ENCODE results near the gene DCANP1.

Gene DCANP1

DNA sequence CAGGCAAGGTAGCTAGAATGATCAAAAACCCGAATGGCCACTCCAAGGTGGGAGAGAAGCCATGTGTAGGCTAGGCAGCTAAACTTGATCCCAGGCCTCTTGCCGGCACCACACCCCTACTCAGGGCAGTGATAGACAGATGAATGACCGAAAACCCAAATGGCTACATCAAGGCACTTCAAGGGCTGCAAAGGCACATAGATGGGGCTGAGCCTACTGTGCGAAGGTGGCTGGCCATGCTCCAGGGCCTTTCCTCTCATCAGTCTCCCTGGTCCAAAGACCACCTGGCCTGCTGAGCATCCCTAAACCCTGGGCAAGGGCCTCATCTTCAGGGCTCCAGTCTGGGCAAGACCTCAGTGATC lies 8.7 kb upstream of the DCANP1 start:
- no peak for DNase-seq

DNA sequence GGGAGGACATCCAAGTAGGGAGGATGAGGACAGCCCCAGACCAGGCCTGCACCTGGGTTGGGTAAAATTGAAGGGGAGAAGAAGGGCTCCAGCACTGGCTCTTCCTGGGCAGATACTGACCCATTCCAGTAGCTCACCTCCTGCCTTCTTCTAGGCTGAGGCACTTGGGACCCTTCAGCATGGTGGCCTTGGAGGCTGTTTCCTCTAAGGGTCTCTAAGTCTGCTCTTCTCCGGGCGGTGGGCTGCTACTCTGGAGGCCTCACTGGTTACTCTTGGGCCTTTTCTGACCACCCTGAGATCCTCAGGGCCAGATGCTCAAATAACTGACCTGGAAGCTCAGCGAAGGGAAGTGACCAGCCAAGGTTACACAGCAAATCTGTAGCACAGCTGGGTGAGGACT lies 7.8 kb upstream of the DCANP1 start:
- DNase-seq, result no peak

DNA sequence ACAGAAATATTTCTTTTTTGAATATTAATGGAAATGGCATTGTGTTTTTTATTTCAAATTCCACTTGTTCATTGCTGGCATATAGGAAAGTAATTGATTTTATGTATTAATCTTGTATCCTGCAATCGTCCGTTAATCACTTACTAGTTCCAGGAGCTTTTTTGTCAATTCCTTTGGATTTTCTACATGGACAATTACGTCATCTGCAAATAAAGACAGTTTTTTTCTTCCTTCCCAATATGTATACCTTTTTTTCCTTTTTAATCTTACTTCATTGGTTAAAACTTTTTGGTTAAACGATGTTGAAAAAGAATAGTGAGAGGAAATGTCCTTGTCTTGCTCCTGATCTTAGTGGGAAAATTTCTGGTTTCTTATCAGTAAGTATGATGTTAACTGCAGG lies 6.5 kb upstream of the DCANP1 start:
- DNase-seq, result no peak

DNA sequence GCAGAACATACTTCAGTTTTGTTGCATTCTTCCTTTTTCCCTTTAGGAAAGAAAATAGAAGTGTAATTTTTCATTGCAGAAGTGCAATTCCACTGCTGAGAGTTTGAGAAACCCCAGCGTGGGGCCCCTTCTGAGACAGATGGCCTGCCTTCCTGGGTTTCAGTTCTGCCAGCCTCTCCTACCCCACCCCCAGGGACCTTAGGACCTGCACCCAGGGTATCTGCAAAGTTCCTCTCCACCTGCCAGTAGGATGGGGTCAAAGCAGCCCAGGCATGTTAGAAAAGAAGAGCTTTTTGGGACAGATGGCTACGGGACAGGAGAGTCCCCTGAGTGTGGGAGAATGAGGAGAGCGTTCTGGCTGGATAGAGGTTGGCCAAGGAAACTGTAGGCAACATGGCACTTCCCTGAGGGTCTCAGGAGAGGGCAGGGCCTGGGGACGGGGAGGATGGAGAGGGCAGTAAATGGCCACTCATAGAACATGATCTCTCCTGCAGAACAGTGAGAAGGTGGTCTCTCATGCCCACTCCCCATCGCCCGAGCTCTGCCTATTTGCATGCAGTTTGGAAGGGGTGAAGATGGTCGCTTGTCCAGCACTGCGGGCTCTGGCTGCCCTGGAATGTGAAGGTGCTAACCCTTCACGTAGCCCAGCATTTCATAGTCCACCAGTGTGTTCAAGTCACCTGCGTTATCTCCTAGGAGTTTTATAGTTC lies 5.3 kb upstream of the DCANP1 start, which contains the start of gene TIFAB:
Gene TIFAB (minus strand): TSS at position 31 of the 710 bp plus-strand sequence. CDS start 2,412 bp downstream, outside the sequence.
- DNase-seq, result no peak

DNA sequence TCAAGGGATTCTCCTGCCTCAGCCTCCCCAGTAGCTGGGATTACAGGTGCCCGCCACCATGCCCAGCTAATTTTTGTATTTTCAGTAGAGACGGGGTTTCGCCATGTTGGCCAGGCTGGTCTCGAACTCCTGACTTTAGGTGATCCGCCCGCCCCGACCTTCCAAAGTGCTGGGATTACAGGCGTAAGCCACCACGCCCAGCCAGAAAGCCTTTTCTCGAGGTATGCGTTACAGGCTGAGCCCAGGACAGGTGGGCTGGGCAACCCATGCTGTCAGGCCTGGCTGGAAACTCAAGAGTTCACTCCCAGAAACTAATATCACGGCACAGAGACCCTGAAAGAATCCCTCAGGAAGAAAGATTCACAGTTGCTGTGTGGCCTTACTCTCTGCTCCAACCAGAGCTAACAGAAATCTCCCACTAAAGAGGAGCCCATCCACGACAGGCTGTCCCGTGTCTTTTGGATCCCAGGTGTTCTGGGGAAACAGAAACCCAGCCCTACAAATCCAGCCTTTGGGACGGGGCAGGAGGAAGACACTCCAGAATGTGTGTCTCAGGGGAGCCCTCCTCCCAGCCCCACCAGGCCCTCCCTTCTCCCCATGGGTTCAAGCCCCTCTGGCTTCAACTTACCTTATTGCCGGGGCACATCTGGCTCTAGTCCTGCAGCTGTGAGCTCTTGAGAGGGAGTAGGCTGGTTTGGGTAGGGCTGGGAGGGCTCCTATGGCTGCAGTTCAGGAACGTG lies 4.6 kb upstream of the DCANP1 start:
- DNase-seq, result no peak

DNA sequence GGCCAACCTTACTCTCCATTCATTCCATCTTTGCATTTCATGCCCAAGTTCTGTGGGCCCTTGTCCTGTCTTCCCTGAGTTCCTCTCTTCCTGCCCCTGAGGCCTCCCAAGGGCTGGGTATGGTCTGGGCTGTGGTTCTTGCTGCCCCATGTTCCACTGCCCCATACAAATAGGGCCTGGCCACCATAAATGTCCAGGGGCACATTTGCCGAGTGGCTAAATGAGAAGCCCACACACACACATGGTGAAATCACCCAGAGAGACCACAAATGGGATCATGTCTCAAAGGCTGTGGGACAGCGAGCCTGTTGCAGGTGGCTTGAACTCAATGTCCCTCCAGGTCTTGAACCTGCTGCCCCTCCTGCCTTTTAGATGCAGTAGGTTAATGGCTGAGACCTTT lies 3.8 kb upstream of the DCANP1 start:
- DNase-seq, result no peak

DNA sequence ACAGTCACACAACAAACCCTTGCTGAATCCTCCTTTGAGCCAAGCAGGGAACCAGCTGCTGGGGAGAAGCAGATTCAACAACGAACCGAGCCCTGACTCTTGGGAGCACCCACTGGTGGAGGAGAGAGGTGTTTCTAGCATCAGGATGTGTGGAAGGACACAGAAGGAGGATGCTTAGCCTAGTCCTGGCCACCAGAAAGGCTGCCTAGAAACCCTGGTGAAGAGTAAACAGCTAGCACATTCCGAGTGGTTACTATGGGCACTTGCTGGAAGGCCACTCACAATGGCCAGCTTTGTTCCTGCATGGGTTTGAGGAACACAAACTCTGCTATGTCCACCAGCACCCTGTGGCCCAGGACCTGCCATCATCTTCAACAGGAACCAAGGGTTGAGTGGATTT lies 3.2 kb upstream of the DCANP1 start:
- DNase-seq, result no peak

DNA sequence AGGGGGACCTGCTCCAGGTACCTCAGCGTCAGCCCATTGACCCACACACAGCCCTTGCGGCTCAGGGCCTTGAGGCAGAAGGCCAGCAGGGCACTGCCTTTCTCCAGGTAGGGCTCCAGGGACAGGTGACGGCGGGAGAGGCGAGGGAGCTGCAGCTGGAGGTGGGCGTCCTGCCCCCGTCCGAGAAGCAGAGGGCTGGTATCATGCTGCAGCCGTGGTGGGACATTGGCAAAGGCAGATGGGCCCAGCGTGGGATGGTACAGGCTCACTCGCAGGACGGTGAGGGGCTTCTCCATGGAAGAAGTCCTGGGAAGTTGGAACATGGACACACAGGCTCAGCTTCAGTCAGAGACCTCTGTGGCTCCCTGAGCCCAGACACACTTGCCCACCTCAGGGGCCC lies 2.5 kb upstream of the DCANP1 start:
- no peak for DNase-seq

DNA sequence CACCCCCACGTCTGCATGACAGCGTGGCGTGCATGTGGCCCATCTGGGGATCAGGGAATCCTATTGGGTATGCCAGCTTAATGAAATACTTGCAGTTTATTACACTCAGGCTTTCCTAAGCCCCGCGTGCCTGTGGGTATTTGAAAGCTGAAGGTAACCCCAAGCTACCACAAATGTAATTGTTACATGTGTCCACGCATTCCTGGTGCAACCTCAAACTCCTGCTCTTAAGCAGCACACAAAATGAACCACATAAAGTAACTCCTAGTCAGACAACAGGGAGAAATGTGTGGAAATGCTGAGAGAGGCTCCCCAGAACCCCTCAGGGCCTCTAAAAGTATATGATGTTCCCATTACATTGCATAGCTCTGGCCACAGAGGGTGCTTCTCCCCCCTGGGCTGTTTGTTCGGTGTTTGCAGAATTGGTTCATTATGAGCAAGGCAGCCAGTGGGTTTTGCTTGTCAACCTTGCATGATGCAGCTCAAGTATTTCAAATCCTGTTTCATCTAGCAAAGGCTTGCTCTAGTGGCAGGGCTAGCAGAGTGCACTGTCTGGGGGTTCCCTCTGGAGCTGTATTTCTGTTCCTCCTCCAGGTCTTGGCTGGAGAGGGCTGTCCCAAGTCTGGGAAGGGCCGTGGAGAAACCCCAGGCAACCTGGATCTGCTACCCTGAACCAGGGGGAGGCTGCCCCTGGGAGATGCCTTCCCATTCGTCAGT lies 1.8 kb upstream of the DCANP1 start:
- DNase-seq, result no peak

DNA sequence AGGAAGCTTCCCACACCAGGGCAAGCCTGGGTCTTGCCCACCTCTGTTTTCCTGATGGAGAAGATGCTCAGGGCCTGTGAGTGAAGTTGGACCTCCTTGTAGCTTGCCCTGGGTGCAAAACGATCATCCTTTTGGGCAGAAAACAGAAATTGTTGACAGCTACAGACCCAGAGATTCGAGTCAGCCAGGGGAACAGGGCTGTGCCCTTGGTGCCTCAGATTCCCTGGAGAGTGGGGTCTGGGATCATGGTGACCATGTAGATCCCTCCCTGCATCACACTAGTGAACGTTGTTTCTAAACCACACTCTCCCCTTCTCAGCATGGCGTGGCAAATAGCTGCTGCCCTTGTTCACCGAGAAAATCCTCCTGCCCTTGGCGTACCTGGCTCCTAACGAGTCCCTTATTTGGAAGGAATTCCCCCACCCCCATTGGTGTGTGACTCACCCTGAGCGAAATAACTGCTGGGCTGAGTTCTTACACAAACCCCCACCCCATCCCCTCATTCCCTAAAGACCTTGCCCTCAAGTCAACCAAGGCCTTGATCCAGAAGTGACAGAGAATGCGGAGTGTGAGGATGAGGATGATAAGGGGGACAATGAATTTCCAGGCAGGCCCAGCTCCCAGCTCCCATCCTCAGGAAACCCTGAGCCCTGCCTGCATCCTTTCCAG lies 1.1 kb upstream of the DCANP1 start:
- no peak for DNase-seq

DNA sequence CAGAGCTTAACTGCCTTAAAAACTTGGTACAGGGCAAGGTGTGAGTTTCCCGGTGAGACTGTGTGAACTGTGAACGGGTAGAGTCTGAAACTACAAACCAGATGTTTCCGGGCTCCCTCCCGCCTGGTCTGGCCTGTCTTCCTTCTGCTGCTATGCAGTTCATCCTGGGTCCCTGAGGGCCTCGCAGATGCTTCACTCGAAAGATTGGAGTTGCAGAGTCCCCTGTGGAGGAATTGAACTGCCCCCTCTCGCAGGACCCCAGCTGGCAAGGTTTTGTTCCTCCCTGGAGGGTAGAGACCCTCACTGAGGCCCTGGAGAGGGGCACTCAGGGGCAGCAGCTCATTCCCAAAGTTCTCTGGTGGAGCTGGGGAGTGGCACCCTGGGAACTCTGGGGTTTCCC lies 533 bp downstream of the DCANP1 start:
- no peak for DNase-seq

DNA sequence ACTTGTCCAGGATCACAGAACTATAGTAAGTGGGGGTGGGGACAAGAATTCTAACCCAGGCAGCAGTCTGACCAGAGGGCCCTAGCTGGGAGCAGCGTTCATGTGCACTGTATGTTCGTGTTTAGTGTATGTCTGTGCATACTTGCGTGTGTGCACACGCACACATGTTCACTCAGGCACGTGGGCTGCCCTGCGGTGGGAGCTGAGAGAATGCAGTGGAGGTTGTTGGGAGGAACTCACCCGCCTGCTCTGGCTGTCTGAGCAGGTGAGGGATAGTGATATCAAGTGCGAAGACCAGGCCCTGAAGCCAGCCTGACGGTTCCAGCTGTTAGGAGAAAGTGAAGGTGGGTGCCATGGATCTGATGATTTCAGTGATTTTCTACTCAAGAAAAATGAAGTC lies 942 bp downstream of the DCANP1 start:
- DNase-seq, result no peak

DNA sequence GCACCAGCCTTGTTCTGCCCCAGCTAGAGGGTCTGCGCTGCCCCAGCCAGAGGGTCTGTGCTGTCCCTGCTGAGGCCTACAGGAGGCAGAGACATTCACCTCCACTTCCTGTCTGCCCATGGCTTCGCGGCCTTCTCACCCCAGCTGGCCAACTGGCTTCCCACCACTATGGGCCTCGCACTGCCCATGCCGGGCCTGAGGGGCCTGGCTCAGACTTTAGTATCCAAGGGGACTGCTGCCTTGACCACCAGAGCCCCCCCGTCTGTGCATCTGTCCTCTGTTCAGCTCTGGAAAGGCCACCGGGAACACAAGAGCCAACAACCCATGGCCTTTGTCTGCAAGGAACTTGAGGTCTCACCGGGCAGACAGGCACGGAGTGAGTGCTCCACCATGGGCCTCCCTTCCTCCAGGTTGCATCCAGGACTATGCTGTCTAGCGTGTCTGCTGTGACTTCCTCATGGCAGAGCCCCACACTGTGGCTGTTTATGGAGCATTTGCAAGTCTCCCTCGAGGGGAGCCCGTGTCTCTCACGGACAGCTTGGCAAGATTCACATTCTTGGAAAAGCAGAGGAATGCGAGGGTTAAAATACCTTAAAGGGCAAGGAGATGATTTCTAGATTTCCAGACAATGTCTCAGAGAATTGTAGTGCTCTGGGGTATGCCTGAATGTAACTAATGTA lies 1.7 kb downstream of the DCANP1 start:
- DNase-seq, result no peak

DNA sequence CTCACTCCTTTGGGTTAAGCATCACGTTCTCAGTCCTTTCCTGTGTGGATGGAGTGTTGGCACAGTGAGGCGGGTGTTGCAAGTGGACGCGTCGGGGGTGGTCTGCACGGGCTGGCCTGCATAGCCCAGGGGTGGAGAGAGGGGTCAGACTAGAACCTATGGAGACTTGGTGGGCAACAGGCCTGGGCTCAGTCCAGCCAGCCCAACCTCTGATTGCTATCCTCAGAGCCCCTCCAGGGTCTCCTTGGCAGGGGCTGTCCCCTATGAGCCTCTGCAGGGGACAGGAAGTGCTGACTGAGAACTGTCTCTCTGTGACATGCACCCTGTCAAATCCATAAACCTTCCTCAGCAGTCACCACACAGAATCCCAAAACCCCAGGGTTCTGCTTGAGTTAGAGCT lies 2.3 kb downstream of the DCANP1 start:
- no peak for DNase-seq

DNA sequence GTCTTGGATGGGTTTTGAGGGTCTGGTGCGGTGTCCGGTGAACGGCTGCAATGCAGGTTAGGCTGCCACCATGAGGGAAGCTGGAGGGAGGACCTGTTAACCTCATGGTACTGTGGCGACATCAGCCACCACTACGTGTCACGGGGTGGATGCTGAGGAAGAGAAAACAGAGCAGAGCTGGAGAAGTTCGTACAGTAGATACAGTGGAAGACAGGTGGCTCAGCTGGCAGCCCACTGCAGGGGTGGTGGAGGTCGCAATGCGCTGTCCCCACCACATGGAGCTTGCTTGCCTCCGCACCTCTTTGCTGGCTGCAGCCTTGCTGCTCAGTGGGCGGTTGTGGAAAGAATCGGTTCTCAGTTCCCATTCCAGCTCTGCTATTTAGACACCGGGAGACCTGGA lies 2.8 kb downstream of the DCANP1 start:
- no peak for DNase-seq

DNA sequence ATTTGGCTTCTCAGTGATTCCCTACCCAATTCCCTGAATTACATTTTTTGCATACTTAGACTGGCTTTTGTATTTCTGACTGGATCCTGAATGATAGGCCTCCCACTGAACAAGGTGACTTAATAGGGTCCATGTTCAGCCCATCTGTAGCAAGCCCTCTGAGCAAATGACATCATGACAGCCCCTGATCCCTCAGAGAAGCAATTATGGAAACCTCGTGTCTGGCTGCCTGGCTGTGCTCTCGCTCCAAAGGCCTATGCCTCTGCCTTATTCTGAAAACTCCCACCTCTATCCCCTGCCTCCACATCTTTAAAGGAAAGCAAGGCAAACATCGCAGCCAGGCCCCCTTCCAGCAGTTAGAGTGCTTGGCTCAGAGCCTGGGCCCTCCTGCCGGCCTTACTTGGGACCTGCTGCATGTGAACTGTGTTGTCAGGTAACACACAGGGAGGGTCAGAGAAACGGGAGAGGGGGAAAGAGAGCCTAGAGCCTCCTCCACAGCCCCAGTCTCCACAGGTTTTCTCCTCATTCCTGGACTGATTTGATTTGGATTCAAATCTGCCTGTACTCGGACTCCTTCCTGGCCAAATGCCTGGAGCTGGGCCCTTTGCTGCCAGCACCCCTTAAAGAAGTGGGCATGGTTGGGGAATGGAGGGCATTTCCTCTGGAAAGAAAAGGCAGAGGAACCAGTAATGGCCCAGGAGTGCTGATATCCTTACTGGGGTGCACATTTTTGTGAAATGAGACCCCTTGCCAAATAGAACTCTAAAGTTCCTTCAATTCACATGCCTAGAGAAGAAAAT lies 3.8 kb downstream of the DCANP1 start:
- no peak for DNase-seq

DNA sequence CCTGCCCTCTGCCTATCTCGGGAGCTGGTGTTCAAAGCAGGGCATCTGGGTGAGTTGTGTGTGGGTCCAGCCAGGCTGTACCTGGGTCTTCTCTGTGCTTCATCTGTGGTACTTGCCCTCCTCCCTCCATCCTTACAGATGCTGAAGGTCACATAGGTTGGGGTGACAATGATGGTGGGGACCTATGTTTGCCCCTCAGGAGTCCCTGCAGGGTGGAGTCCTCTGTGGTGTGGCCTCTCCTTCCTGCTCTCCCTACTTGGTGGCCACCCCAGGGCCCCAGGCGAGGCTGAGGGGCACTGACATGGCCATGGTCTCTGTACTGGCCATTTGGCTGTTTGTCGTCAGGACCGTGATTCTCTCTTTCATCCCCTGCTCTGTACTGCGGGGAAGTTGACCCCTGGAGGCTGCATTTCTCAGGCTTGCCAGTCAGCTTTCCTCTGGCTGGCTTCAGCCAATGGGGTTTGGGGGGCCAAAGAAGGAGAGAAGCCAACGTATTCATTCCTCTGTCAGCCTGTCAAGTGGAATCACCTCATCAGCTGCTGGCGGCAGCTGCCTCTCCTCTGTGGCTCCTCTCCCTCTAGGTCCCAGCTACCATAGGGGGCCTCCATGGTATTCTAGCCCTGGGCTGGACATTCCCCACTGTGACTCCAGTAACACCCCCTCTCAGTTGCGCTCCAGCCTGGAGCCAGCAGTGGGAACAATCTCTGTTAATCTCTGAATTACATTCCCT lies 4.6 kb downstream of the DCANP1 start:
- DNase-seq, result no peak

DNA sequence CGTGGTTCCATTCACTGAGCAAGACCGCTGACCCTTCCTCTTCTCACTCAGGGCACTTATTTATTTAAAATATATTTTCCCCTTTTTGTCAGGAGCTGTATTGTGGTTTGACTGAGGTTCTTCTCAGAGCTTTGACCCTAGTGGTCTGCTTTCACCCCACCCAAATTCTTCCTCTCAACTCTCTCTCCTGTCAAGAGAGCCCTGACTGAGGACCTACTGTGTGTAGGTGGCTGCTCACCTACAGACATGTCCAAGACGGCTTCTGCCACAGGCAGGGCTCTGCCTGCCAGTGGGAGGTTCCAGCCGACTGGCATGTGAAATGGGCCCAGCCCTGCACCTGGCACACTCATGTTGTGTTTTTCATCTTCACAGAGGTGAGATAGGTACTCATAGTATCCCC lies 5.2 kb downstream of the DCANP1 start:
- no peak for DNase-seq

DNA sequence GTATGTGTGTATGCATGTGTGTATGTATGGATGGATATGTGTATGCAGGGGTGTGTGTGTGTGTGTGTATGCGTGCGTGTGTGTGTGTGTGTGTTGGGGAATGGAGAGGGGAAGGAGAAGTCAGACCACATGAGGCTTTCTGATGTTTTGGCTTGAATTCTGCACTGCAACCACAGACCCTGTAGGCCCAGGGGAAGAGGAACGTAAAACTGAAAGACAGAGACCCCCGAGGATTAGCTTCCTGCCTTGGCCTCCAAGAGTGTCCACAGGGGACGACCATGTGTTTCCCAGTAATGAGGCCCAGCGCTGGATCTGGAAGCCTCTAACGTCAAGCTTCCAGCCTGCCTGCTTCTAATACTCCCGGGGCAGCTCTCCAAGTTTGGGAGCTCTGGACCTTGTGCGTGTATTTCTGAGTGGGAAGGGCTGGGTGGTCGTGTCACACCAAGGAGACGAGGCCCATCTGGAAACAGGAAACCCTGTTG lies 5.8 kb downstream of the DCANP1 start:
- DNase-seq, result no peak

DNA sequence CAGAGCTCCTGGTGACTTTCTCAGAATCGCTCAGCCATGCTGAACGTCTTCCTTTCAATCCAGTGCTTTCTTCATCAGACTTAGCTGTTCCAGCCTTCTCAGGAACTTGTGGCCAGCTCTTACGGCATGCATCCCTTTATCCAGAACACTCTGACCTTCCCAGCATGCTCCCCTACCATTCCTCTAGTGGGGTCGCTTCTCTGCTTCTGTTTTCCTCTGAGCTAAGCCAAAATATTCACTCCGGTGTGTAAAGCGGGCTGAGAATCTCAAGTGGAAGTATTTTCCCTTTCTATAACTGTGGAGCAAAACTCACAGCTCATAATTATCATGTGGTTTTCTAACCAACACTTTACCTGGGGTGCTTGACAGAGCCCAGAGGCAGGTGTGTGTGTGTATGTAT lies 6.2 kb downstream of the DCANP1 start:
- DNase-seq, result no peak

Data from T1000 (cell line).